Activated CD8-positive, alpha-beta T cell treated with anti-CD3 and anti-CD28 coated beads, Interleukin-2, amount 10 ng/mL, durations not matched to agents 7 days and 5 days (primary cell): ENCODE data around the gene MAT1A. TPM values are rescaled to one million over a fixed set of nuclear protein-coding genes. Genes with fewer than 3 reads are reported as not detected.
A peak's percentile ranks its signal among the peaks of the same experiment; 100 is the strongest.

Experiments used
- ATAC-seq: fragments of 150-1000 bp; cut with Tn5 transposase; one replicate; pipeline ENCODE4 v1.10.0; 2021; ENCODE audit warnings: moderate library complexity
- CTCF ChIA-PET: fragments of 350-600 bp; sonication (Branson Sonifier 250); formaldehyde crosslinking; loops from one replicate; lab custom pipeline; 2021; ENCODE audit warnings: antibody characterized with exemption; lab: Charles Lee
- POLR2A ChIA-PET: fragments of 350-600 bp; sonication (Branson Sonifier 250); formaldehyde crosslinking; loops from one replicate; lab custom pipeline; 2021; ENCODE audit warnings: antibody characterized with exemption; lab: Charles Lee
- DNase-seq: peaks from one replicate; pipeline ENCODE4 v3.0.0-alpha.2; 2020
- H3K27ac Mint-ChIP-seq: one replicate; pipeline ENCODE4 v1.8.0; 2021; ENCODE audit warnings: mild to moderate bottlenecking, mixed read lengths
- H3K27me3 Mint-ChIP-seq: one replicate; pipeline ENCODE4 v1.8.0; 2021; ENCODE audit warnings: low read depth, mixed read lengths
- H3K36me3 Mint-ChIP-seq: one replicate; pipeline ENCODE4 v1.8.0; 2021; ENCODE audit warnings: low read depth, mixed read lengths
- H3K4me1 Mint-ChIP-seq: one replicate; pipeline ENCODE4 v1.8.0; 2021; ENCODE audit warnings: low read depth, mixed read lengths
- H3K4me3 Mint-ChIP-seq: one replicate; pipeline ENCODE4 v1.8.0; 2021; ENCODE audit warnings: mild to moderate bottlenecking, mixed read lengths
- H3K9me3 Mint-ChIP-seq: one replicate; pipeline ENCODE4 v1.8.0; 2022; ENCODE audit warnings: mixed read lengths; ENCODE audit not compliant: insufficient read depth
- total RNA-seq, 2 experiments: library from RNA; stranded (reverse); gene quantifications; one replicate each; pipeline ENCODE4 v1.2.3, GENCODE V29; 2021

MAT1A gene
- total RNA-seq, 2 experiments from 2014 or later = not detected

- Mint-ChIP-seq H3K4me3 (no peak overlapping the region), H3K27ac (no peak overlapping the region), H3K9me3 (no peaks in the 10 kb centered on the region), H3K36me3 (no peaks in the 10 kb centered on the region), H3K4me1 (no peaks in the 10 kb centered on the region), H3K27me3 (peaks cover 6% of the 10 kb centered on the region)
- POLR2A ChIA-PET = no interaction called here
- DNase-seq (peak; percentile 14), ATAC-seq (no peak)
- CTCF ChIA-PET = no interaction called here
These were observed 8.2 kb downstream of the MAT1A start for GRCh38 chr10:80281292-80281691.

- peaks cover 1% of the 10 kb centered on the region for H3K27me3 Mint-ChIP-seq
- H3K27ac Mint-ChIP-seq = no peak overlapping the region
- H3K4me3 Mint-ChIP-seq = no peak overlapping the region
- ATAC-seq (no peak), DNase-seq (peak; percentile 14)
- ChIA-PET CTCF (no interaction called here), POLR2A (no interaction called here)
- no peaks in the 10 kb centered on the region for H3K4me1 Mint-ChIP-seq
- no peaks in the 10 kb centered on the region for H3K36me3 Mint-ChIP-seq
- H3K9me3 Mint-ChIP-seq = no peaks in the 10 kb centered on the region
These were observed 9.2 kb downstream of the MAT1A start for GRCh38 chr10:80280071-80280800.

GRCh38 chr10:80279146-80279545, 10.3 kb downstream of the MAT1A start:
- Mint-ChIP-seq H3K27me3 (no peaks in the 10 kb centered on the region), H3K9me3 (no peaks in the 10 kb centered on the region), H3K27ac (no peak overlapping the region), H3K4me3 (no peak overlapping the region), H3K4me1 (no peaks in the 10 kb centered on the region), H3K36me3 (no peaks in the 10 kb centered on the region)
- ChIA-PET CTCF (no interaction called here), POLR2A (interaction anchor here (0.6 kb wide), 1 partner anchor 150 kb away, joined by 3 read pairs; no protein-coding TSS in a partner anchor)
- peak; percentile 4 for DNase-seq
- no peak for ATAC-seq

GRCh38 chr10:80278480-80278879, 11.0 kb downstream of the MAT1A start:
- Mint-ChIP-seq H3K4me1 (no peaks in the 10 kb centered on the region), H3K9me3 (no peaks in the 10 kb centered on the region), H3K27me3 (no peaks in the 10 kb centered on the region), H3K36me3 (no peaks in the 10 kb centered on the region), H3K27ac (no peak overlapping the region), H3K4me3 (no peak overlapping the region)
- peak; percentile 9 for DNase-seq
- ChIA-PET CTCF (no interaction called here), POLR2A (interaction anchor here (0.6 kb wide), 1 partner anchor 149 kb away, joined by 3 read pairs; no protein-coding TSS in a partner anchor)
- ATAC-seq = no peak

- H3K4me3 Mint-ChIP-seq = no peak overlapping the region
- H3K9me3 Mint-ChIP-seq = no peaks in the 10 kb centered on the region
- no peaks in the 10 kb centered on the region for H3K36me3 Mint-ChIP-seq
- peak; percentile 15 for DNase-seq
- no peaks in the 10 kb centered on the region for H3K27me3 Mint-ChIP-seq
- H3K4me1 Mint-ChIP-seq = no peaks in the 10 kb centered on the region
- no peak for ATAC-seq
- no peak overlapping the region for H3K27ac Mint-ChIP-seq
- ChIA-PET POLR2A (no interaction called here), CTCF (interaction anchor here (1.3 kb wide), 1 partner anchor 17 kb away, joined by 3 read pairs; no protein-coding TSS in a partner anchor)
These were observed 11.7 kb downstream of the MAT1A start for GRCh38 chr10:80277567-80278250.

GRCh38 chr10:80277016-80277415, 12.4 kb downstream of the MAT1A start:
- peak; percentile 14 for DNase-seq
- POLR2A ChIA-PET = no interaction called here

GRCh38 chr10:80276335-80276734, 13.1 kb downstream of the MAT1A start:
- ATAC-seq = no peak
- H3K4me1 Mint-ChIP-seq = no peaks in the 10 kb centered on the region
- H3K36me3 Mint-ChIP-seq = no peaks in the 10 kb centered on the region
- POLR2A ChIA-PET = no interaction called here
- H3K9me3 Mint-ChIP-seq = no peaks in the 10 kb centered on the region
- no peaks in the 10 kb centered on the region for H3K27me3 Mint-ChIP-seq
- no peak overlapping the region for H3K27ac Mint-ChIP-seq
- no peak overlapping the region for H3K4me3 Mint-ChIP-seq
- CTCF ChIA-PET = no interaction called here
- DNase-seq = peak; percentile 6

More at GRCh38 chr10:80277016-80277415, 12.4 kb downstream of the MAT1A start:
- Mint-ChIP-seq H3K4me1 (no peaks in the 10 kb centered on the region), H3K9me3 (no peaks in the 10 kb centered on the region), H3K27me3 (no peaks in the 10 kb centered on the region), H3K4me3 (no peak overlapping the region), H3K36me3 (no peaks in the 10 kb centered on the region), H3K27ac (no peak overlapping the region)
- CTCF ChIA-PET = interaction anchor here (1.3 kb wide), 1 partner anchor 16 kb away, joined by 3 read pairs; no protein-coding TSS in a partner anchor
- ATAC-seq = no peak

GRCh38 chr10:80275756-80276155, 13.7 kb downstream of the MAT1A start:
- ATAC-seq (no peak), DNase-seq (peak; percentile 3)
- Mint-ChIP-seq H3K27ac (no peak overlapping the region), H3K27me3 (peaks cover 2% of the 10 kb centered on the region), H3K36me3 (no peaks in the 10 kb centered on the region), H3K4me3 (no peak overlapping the region), H3K4me1 (no peaks in the 10 kb centered on the region), H3K9me3 (no peaks in the 10 kb centered on the region)
- CTCF ChIA-PET = no interaction called here
- POLR2A ChIA-PET = no interaction called here

- ChIA-PET CTCF (no interaction called here), POLR2A (no interaction called here)
- no peak overlapping the region for H3K4me3 Mint-ChIP-seq
- H3K4me1 Mint-ChIP-seq = no peaks in the 10 kb centered on the region
- DNase-seq = no peak
- peaks cover 2% of the 10 kb centered on the region for H3K27me3 Mint-ChIP-seq
- H3K27ac Mint-ChIP-seq = no peak overlapping the region
- H3K36me3 Mint-ChIP-seq = no peaks in the 10 kb centered on the region
- ATAC-seq = no peak
- no peaks in the 10 kb centered on the region for H3K9me3 Mint-ChIP-seq
These were observed 14.3 kb downstream of the MAT1A start for GRCh38 chr10:80275135-80275498.

- Mint-ChIP-seq H3K36me3 (no peaks in the 10 kb centered on the region), H3K4me3 (no peak overlapping the region), H3K27me3 (peaks cover 2% of the 10 kb centered on the region), H3K27ac (no peak overlapping the region), H3K9me3 (no peaks in the 10 kb centered on the region), H3K4me1 (no peaks in the 10 kb centered on the region)
- DNase-seq (no peak), ATAC-seq (no peak)
- ChIA-PET CTCF (no interaction called here), POLR2A (no interaction called here)
These were observed 14.9 kb downstream of the MAT1A start for GRCh38 chr10:80274396-80275134.

- DNase-seq (no peak), ATAC-seq (no peak)
- Mint-ChIP-seq H3K4me1 (no peaks in the 10 kb centered on the region), H3K27me3 (peaks cover 4% of the 10 kb centered on the region), H3K9me3 (no peaks in the 10 kb centered on the region), H3K36me3 (no peaks in the 10 kb centered on the region), H3K4me3 (no peak overlapping the region), H3K27ac (no peak overlapping the region)
- ChIA-PET POLR2A (no interaction called here), CTCF (interaction anchor here (1.6 kb wide), 1 partner anchor 13 kb away, joined by 4 read pairs; no protein-coding TSS in a partner anchor)
These were observed 15.8 kb downstream of the MAT1A start for GRCh38 chr10:80273523-80274170.
